NCI-H187 treated with DMSO at 0.1 percent for 48 hours (cell line): ENCODE results near the gene OR10K2.

Source experiments
- DNase-seq: peaks from one replicate; lab custom pipeline; 2025; lab: John Stamatoyannopoulos, UW

The OR10K2 gene

DNA sequence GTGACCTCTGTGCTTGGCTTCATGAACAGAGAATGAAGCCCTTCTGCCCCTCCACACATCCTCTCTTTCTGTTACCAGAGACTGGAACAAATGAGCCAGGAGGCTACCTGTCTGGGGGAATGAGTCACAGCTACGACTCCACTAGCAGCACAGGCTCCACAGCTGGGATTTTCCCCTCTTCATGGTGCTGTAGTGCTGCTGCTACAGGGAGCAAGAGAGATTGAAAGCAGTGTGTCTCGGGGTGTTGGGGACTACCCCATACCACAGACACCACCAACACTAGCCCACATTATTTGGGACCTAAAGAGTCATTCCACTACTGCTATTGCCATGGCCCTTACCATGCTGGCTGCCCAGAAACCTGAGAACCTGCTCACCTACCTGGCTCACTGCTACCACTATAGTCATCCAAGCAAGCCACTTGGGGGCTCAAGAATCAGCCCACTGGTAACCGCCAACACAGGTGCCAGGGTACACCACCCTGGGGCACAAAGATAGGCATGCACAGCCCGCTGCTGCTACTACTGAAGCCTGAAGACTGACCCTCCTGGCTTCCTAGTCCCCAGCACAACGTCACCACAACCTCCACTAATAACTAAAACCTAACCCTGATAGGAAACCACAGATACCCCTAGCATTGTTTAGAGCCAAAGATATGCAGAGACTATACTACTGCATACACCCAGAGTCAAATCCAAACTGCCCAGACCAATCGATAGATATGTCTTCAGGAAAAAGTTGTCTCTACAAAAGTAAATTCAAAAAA is 54.7 kb downstream of the OR10K2 start:
- no peak for DNase-seq
